ENCODE data around the gene NR3C2.

DNA sequence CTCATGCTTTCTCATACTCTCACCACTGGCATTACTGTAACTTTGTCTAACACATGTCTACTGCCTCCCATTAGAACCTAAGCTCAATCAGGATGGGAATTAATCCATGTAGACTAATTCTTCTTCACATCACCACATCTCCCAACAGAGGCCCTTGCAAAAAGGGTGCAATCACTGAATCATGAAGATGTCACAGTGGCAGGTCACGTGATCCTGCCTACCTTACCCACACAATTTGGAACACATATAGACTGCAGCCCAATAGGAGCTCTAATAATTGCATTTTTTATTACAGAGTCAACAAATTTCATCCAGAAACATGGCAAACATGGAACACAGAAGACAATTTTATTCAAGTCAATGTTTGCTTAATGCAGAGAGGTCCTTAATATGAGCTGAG lies 146.6 kb downstream of the NR3C2 start:
- TF ChIP-seq, protein P1, sequence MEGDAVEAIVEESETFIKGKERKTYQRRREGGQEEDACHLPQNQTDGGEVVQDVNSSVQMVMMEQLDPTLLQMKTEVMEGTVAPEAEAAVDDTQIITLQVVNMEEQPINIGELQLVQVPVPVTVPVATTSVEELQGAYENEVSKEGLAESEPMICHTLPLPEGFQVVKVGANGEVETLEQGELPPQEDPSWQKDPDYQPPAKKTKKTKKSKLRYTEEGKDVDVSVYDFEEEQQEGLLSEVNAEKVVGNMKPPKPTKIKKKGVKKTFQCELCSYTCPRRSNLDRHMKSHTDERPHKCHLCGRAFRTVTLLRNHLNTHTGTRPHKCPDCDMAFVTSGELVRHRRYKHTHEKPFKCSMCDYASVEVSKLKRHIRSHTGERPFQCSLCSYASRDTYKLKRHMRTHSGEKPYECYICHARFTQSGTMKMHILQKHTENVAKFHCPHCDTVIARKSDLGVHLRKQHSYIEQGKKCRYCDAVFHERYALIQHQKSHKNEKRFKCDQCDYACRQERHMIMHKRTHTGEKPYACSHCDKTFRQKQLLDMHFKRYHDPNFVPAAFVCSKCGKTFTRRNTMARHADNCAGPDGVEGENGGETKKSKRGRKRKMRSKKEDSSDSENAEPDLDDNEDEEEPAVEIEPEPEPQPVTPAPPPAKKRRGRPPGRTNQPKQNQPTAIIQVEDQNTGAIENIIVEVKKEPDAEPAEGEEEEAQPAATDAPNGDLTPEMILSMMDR (IDR thresholded peaks at IDR 0.05), result no peak
- TF ChIP-seq CHD2 (IDR thresholded peaks at IDR 0.05; ENCODE audit: low read length, partially characterized antibody) (no peak), EP300 (IDR thresholded peaks at IDR 0.05; ENCODE audit: borderline replicate concordance in 1 of 2, low read depth in 1 of 2, low read length in 1 of 2) (no peak), NFIC (IDR thresholded peaks at IDR 0.05; ENCODE audit: borderline replicate concordance) (no peak), SMC3 (IDR thresholded peaks at IDR 0.05; ENCODE audit: low read depth, low read length) (no peak), MEF2A (IDR thresholded peaks at IDR 0.05; ENCODE audit: borderline replicate concordance, low read depth) (no peak), FOSL2 (IDR thresholded peaks at IDR 0.05; ENCODE audit: borderline replicate concordance, low read depth) (no peak), MXI1 (IDR thresholded peaks at IDR 0.05; ENCODE audit: low read depth, low read length) (no peak)
- TF ChIP-seq, protein P2, sequence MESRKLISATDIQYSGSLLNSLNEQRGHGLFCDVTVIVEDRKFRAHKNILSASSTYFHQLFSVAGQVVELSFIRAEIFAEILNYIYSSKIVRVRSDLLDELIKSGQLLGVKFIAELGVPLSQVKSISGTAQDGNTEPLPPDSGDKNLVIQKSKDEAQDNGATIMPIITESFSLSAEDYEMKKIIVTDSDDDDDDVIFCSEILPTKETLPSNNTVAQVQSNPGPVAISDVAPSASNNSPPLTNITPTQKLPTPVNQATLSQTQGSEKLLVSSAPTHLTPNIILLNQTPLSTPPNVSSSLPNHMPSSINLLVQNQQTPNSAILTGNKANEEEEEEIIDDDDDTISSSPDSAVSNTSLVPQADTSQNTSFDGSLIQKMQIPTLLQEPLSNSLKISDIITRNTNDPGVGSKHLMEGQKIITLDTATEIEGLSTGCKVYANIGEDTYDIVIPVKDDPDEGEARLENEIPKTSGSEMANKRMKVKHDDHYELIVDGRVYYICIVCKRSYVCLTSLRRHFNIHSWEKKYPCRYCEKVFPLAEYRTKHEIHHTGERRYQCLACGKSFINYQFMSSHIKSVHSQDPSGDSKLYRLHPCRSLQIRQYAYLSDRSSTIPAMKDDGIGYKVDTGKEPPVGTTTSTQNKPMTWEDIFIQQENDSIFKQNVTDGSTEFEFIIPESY (IDR thresholded peaks at IDR 0.05; ENCODE audit: borderline replicate concordance, low read depth), result no peak

Measured in SK-N-SH (cell line).